Measurements from ENCODE around the gene TEX51.

DNA sequence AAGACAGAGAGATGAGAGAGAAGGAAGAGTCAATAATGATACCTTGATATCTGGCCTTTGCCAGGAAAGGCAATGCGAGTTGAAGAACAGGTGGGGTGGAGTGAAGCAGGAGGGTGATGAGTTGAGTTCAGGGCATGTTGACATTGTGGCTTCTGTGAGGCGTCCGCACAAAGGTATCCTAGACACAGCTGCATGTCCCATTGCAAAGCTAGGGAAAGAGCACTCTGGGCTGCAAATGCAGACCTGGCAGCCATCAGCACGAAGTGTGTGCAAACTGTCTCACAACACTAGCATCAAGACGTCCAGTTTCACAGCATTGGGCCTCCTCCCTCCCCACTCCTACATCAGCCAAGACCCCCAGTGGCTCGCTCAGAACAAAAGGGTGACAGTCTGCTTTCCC, 36.1 kb downstream of the TEX51 start:
- TF ChIP-seq MXI1 (IDR thresholded peaks at IDR 0.05; ENCODE audit: borderline replicate concordance, low read depth, low read length), result no peak
- TF ChIP-seq, protein P1, sequence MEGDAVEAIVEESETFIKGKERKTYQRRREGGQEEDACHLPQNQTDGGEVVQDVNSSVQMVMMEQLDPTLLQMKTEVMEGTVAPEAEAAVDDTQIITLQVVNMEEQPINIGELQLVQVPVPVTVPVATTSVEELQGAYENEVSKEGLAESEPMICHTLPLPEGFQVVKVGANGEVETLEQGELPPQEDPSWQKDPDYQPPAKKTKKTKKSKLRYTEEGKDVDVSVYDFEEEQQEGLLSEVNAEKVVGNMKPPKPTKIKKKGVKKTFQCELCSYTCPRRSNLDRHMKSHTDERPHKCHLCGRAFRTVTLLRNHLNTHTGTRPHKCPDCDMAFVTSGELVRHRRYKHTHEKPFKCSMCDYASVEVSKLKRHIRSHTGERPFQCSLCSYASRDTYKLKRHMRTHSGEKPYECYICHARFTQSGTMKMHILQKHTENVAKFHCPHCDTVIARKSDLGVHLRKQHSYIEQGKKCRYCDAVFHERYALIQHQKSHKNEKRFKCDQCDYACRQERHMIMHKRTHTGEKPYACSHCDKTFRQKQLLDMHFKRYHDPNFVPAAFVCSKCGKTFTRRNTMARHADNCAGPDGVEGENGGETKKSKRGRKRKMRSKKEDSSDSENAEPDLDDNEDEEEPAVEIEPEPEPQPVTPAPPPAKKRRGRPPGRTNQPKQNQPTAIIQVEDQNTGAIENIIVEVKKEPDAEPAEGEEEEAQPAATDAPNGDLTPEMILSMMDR (conservative IDR thresholded peaks at IDR 0.05; ENCODE audit: low read depth, low read length), result no peak
- no peak for TF ChIP-seq POLR2A (IDR thresholded peaks at IDR 0.05; ENCODE audit: low read depth, low read length)
- no peak for TF ChIP-seq RAD21 (IDR thresholded peaks at IDR 0.05; ENCODE audit: low read length)
- TF ChIP-seq MAFK (IDR thresholded peaks at IDR 0.05; ENCODE audit: low read depth, low read length), result no peak

All from IMR-90 (cell line).